Fibroblast of skin of left quadriceps (primary cell): ENCODE data around the gene CNR2.
A peak's percentile ranks its signal among the peaks of the same experiment; 100 is the strongest.
"Not testable (repeated sequence)": the region's sequence is repeated elsewhere in the genome, so short reads cannot be mapped to it uniquely, and the experiment has no call there.

Experiments used
- DNase-seq, 2 experiments: peaks; one replicate each; pipeline ENCODE4 v3.0.0-alpha.2; 2013; ENCODE audit warnings: low read depth in 2 of 2

Gene CNR2

GRCh38 chr1:23885222-23885621, 27.9 kb downstream of the CNR2 start:
- no peak for DNase-seq

GRCh38 chr1:23882746-23883145, 30.4 kb downstream of the CNR2 start:
- DNase-seq: no peak

GRCh38 chr1:23879809-23880208, 33.4 kb downstream of the CNR2 start:
- DNase-seq: no peak

- no peak for DNase-seq
Observed at GRCh38 chr1:23878668-23879067, 34.5 kb downstream of the CNR2 start.

DNA sequence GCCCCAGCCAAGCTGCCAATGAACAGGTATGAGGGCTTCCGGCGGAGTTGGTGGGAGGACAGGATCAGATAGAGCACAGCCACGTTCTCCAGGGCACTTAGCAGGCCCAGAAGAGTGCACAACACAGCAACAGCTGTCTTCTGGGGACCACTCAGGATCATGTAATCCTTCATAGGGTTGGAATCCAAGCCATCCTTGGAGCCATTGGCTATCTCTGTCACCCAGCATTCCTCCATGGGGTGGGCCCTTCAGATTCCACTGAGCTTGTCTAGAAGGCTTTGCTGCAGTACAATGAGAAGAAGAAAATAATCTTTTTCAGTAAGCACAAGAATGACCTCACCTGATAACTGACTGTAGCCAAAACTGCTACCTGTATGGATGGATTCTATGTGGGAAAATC, 37.8 kb downstream of the CNR2 start:
- no peak for DNase-seq

GRCh38 chr1:23872421-23872820, 40.7 kb downstream of the CNR2 start:
- no peak for DNase-seq

GRCh38 chr1:23869051-23869450, 44.1 kb downstream of the CNR2 start:
- no peak for DNase-seq

- DNase-seq: no peak
Observed at GRCh38 chr1:23868557-23869016, 44.6 kb downstream of the CNR2 start.

DNA sequence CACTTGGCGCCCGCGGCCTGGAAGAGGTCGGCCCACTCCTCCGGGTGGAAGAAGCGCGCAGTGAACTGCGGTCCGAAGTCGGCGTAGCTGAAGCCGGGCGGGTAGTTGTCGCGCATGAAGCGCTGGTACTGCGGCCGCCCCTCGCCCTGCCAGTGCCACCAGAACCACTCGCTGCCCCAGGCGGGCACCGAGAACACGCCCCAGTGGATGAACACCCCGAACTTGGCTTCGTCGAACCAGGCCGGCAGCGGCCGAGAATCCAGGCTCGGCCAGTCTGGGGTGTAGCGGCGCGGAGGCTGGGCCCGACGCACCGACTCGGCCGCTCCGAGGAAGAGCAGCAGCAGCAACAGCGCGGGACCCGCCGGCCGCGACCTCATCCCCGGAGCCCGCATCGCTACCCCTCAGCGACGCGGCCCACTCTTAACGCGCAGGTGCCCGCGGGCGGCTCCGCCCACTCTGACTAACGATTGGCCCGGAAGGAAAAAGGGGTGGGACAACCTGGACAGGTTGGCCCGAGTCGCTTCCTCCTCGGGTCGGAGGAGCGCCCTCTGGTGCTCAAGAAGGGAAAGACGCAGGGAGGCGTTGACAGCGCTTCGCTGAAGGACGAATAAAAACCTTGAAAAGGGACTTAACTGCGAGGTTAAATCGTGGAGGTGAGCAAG, 45.1 kb downstream of the CNR2 start, which contains the start of gene FUCA1:
Gene FUCA1, minus strand, starts transcription at position 396 of the 662 bp plus-strand sequence. Its CDS starts 4 bp downstream, at position 392.
- DNase-seq: peak; percentile 46 to 52

DNA sequence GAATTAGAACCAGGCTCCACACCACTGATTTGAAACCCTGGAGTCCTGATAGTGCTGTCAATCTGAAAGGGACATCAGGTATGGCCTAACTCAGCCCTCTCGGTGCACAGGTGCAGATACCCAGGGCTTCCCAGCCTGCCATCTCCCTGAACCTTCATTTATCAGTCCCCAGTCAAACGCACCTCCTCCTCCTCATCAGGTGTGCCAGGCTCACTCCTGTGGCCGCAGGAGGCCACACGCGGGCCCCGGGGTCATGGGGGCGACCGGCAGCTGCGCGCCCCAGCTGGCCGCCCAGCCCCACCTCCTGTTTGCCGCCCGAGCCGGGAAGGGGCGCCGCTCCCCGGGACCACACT, 45.6 kb downstream of the CNR2 start:
- DNase-seq: no peak

GRCh38 chr1:23865543-23865930, 47.6 kb downstream of the CNR2 start:
- DNase-seq: no peak

- DNase-seq: no peak
Observed at GRCh38 chr1:23864801-23865542, 48.2 kb downstream of the CNR2 start.

GRCh38 chr1:23862640-23863039, 50.5 kb downstream of the CNR2 start:
- no peak for DNase-seq

DNA sequence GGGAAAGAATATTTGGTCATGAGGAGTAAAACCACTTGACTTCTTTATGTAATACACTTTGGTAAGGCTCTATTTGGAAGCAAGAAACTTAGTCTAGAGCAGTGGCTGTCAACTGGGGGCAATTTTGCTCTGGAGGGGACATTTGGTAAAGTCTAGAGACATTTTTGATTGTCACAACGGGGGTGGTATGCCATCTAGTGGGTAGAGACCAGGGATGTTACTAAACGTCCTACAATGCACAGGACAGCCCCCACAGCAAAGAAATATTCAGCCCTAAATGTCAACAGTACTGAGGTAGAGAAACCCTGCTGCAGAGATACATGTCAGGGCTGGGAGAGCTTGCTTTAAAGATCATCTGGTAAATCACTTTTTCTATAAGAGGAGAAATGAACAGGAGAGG, 58.6 kb downstream of the CNR2 start:
- DNase-seq: no peak

DNA sequence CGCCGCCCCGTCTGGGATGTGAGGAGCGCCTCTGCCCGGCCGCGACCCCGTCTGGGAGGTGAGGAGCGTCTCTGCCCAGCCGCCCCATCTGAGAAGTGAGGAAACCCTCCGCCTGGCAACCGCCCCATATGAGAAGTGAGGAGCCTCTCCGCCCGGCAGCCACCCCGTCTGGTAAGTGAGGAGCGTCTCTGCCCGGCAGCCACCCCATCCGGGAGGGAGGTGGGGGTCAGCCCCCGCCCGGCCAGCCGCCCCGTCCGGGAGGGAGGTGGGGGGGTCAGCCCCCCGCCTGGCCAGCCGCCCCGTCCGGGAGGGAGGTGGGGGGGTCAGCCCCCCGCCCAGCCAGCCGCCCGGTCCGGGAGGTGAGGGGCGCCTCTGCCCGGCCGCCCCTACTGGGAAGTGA, 60.0 kb downstream of the CNR2 start:
- DNase-seq: not testable (repeated sequence)

DNA sequence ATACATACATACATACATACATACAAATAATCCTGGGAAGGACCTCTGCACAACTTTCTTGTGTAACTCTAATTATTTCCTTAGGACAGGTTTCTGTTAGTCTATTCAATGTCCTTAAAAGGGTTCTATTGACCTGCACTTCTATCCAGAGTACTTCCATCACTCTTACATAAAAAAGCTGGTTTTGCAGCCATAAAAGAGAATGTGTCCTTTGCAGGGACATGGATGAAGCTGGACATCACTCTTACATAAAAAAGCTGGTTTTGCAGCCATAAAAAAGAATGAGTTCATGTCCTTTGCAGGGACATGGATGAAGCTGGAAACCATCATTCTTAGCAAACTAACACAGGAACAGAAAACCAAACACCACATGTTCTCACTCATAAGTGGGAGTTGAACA, 61.8 kb downstream of the CNR2 start:
- DNase-seq: not testable (repeated sequence)

GRCh38 chr1:23848673-23849616, 64.2 kb downstream of the CNR2 start:
- DNase-seq: no peak

DNA sequence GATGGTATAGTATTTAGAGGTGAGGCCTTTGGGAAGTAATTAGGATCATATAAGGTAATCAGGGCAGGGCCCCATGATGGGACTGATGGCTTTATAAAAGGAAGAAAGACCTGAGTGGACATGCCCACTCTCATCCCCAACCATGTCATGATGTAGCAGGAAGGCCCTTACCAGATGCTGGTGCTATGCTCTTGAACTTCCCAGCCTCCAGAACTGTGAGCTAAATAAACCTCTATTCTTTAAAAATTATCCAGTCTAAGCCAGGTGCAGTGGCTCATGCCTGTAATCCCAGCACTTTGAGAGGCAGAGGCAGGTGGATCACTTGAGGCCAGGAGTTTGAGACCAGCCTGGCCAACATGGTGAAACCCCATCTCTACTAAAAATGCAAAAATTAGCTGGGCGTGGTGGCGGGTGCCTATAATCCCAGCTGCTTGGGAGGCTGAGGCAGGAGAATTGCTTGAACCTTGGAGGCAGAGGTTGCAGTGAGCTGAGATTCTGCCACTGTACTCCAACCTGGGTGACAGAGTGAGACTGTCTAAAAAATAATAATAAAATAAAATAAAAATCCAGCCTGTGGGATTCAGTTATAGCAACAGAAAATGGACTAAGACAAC, 65.6 kb downstream of the CNR2 start:
- DNase-seq: not testable (repeated sequence)

DNA sequence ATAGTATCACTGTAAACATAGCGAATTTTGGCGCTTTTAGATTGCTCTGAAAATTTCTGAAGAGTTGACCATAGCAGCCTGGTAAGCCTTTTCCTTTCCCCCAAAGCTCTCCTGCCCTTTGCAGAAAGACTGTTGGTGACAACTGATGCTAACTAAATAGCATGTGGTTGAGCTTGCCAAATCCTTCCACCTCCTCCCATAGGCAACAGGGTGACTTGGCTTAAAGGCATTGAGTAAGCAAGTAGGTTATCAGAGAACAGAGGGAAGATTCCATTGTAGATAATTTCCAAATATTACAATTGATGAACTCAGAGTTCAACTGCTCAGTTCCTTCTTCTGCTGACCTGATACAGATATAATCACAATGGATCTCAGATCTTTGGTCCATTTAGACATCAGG, 68.0 kb downstream of the CNR2 start:
- no peak for DNase-seq

DNA sequence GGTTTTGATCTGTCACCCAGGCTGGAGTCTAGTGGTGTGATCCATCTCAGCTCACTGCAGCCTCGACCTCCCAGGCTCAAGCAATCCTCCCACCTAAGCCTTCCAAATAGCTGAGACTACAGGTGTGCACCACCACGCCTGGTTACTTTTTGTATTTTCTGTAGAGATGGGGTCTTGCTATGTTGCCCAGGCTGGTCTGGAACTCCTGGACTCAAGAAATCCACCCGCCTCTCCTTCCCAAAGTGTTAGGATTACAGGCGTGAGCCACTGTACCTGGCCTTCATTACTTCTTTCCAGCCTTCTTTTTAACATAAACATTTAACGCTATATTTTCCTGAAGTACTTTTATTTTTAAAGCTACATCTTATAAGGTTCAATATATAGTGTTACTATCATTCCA, 69.5 kb downstream of the CNR2 start:
- DNase-seq: no peak

- no peak for DNase-seq
Observed at GRCh38 chr1:23838401-23838866, 74.7 kb downstream of the CNR2 start.

DNA sequence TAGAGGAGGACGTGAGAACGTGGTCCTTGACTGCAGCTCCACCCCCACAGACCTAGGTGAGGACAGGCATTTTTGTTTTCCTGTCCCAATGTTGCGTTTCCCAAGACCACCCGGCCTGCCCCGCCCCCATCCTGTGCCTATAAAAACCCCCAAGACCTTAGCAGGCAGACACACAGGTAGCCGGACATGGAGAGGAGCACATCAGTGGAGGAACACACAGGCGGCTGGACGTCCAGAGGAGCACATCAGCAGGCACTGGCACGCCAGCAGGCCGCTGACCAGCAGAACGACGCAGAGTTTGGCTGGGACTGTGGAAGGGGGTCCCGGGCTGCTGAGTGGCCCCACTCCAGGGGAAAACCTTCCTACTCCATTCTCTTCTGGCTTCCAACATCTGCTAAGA, 75.3 kb downstream of the CNR2 start:
- DNase-seq: no peak
